Hepatocyte (in vitro differentiated cells): ENCODE measurements around the gene MYO18B.

ENCODE experiments used
- EZH2 ChIP-seq: fragments of 200-600 bp; sonication (generic); IDR thresholded peaks from 2 replicates; pipeline ENCODE4 v1.6.1; 2016; ENCODE audit warnings: antibody characterized with exemption, mild to moderate bottlenecking, borderline replicate concordance
- TF ChIP-seq, protein P1 (sequence below): fragments of 200-600 bp; sonication (generic); IDR thresholded peaks from 2 replicates; pipeline ENCODE4 v1.5.1; 2016; ENCODE audit warnings: antibody characterized with exemption, mild to moderate bottlenecking; ENCODE audit not compliant: poor library complexity

DNA sequence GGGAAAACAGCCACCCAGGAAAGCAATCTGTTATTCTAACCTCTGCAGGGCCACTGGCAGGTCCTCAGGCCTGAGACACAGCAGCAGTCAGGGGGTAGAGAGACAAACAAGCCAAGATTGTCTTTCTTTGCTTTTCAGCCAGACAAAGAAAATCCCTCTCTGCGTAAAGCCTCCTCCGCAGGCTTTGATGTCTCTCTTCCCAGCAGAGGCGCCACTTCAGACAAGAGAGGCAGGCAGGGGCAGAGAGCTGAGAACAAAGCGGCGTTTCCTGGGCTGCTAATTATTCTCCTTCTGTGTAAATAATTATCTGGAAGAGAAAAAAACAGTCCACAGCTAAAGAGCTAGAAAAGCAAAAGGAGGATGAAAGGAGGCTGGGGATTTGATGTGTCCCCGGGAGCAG is 324.5 kb downstream of the MYO18B start:
- TF ChIP-seq, protein P1, sequence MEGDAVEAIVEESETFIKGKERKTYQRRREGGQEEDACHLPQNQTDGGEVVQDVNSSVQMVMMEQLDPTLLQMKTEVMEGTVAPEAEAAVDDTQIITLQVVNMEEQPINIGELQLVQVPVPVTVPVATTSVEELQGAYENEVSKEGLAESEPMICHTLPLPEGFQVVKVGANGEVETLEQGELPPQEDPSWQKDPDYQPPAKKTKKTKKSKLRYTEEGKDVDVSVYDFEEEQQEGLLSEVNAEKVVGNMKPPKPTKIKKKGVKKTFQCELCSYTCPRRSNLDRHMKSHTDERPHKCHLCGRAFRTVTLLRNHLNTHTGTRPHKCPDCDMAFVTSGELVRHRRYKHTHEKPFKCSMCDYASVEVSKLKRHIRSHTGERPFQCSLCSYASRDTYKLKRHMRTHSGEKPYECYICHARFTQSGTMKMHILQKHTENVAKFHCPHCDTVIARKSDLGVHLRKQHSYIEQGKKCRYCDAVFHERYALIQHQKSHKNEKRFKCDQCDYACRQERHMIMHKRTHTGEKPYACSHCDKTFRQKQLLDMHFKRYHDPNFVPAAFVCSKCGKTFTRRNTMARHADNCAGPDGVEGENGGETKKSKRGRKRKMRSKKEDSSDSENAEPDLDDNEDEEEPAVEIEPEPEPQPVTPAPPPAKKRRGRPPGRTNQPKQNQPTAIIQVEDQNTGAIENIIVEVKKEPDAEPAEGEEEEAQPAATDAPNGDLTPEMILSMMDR, result peak; percentile 6
- no peak for TF ChIP-seq EZH2
